GM18499 (cell line): ENCODE measurements around the gene RIPOR3.
"Not testable (repeated sequence)": the region's sequence is repeated elsewhere in the genome, so short reads cannot be mapped to it uniquely, and the experiment has no call there.

Experiments used
- ATAC-seq: cut with Tn5 transposase; IDR thresholded peaks from one replicate; pipeline ENCODE4 v1.9.1; 2021; ENCODE audit warnings: moderate number of reproducible peaks; ENCODE audit not compliant: insufficient read depth, unreplicated experiment

The RIPOR3 gene

DNA sequence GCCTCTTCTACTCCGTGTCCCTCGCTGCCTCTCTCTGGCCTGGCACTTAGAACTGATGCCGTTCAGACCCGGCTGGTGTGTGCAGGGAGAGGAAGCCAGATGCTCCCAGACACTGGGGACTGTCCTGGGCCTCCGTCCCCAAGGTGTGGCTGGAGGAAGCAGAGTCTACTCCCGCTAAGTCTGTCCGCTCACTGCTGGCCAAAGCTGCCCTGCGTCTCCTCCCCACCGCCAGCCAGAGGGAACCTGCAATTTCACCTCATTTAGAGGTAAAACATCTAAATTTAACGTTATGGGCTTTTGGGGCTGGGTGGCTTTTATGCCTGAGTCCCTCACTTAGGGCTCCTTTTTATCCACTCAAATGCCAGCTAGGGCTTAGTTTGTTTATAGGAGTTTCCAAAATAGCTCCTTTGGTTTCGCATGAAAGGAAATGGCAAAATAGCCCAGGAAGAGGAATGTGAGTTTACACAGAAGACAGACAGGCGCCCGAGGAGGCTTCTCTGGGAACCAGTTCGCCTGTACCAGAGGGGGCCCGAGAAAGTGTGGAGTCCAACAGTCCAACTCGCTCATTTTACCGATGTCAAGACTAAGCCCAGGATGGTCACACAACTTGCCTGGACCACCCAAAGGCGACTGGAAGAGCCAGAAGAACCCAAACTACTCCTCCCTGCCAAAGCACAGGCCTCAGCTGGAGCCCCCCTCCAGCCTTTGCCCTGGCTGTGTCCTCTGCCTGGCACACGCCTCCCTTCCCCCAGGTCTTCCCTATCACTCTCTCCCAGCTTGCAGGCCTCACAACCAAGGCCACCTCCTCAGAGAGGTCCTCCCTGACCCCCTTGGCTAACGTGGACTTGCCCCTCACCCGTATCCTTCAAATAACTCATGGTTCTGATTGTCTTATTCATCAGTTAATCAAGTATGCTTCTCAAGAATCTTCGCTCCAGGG, 54.5 kb downstream of the RIPOR3 start:
- ATAC-seq, result no peak

- ATAC-seq, result no peak
Observed at GRCh38 chr20:50635676-50636600, 55.4 kb downstream of the RIPOR3 start.

- ATAC-seq, result no peak
Observed at GRCh38 chr20:50635014-50635557, 56.3 kb downstream of the RIPOR3 start.

DNA sequence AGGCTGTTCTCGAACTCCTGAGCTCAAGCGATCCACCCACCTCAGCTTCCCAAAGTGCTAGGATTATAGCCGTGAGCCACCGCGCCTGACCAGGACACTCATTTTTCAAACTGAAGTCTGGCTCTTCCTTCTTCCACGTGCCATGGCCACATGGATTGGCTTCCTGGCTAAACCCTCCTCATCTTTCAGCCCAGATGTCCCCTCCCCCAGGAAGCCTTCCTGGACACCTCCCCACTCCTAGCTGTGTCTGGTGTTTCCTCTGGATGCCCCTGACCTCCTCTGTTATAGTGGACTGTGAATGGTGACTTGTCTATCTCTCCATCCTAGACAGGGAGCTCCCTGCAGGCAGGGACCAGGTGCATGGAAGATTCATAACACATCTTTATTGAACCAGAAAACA, 57.2 kb downstream of the RIPOR3 start:
- ATAC-seq, result no peak

- no peak for ATAC-seq
Observed at GRCh38 chr20:50633361-50633760, 58.0 kb downstream of the RIPOR3 start.

GRCh38 chr20:50632701-50633100, 58.6 kb downstream of the RIPOR3 start:
- no peak for ATAC-seq

GRCh38 chr20:50632236-50632635, 59.1 kb downstream of the RIPOR3 start:
- no peak for ATAC-seq

- ATAC-seq, result no peak
Observed at GRCh38 chr20:50630578-50631263, 60.6 kb downstream of the RIPOR3 start.

DNA sequence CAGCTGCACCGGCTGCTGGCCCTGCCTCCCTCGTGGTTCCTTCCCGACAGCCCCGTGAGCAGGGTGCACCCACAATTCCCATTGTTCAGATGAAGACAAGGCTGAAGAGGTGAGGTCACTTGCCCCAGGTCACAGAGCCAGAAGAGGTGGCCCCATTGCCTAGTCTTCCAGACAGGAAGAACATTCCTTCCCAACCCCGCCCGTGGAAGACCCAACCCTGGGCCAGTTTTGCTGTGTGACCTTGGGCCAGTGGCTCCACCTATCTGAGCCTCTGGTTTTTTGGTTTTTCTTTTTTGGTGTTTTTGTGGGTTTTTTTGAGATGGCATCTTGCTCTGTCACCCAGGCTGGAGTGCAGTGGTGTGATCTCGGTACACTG, 61.7 kb downstream of the RIPOR3 start:
- ATAC-seq, result no peak

DNA sequence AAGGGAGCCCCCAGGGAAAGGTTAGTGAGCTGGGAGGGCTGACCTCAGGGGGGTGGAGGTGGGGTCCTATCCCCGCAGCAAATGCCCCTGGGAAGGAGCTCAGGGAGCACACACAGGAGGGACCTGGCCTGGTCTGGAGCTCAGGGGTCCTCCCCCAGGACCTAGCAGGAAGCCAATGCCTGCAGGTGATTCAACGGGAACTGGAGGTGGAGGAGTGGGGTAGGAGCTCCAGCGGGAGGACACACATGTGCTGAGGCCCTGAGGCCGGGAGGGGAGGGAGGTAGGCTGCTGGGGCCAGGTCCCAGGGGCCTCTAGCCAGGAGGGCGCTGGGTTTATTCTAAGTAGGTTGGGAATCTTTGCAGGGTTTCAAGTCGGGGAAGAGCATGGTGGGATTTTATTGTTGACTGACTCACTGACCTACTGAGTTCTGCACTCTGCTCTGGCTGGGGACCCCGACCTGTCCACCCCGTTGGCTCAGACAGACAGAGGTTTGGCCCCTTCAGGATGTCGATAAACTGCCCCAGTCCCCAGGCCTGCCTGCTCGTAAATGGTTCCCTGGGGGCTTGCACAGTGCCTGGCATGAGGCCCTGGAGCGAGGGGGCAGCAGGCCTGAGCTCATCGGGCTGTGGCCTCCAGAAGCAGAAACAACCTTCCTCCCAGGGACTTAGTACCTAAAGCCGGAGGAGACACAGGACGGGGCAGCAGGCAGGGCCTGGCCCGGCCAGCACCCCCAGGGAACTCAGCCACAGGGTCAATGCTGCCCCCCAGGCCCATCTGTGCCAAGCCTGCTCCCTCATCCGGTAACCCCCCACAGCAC, 62.3 kb downstream of the RIPOR3 start:
- no peak for ATAC-seq

GRCh38 chr20:50628332-50628731, 63.0 kb downstream of the RIPOR3 start:
- no peak for ATAC-seq

GRCh38 chr20:50627747-50628146, 63.6 kb downstream of the RIPOR3 start:
- ATAC-seq, result no peak

DNA sequence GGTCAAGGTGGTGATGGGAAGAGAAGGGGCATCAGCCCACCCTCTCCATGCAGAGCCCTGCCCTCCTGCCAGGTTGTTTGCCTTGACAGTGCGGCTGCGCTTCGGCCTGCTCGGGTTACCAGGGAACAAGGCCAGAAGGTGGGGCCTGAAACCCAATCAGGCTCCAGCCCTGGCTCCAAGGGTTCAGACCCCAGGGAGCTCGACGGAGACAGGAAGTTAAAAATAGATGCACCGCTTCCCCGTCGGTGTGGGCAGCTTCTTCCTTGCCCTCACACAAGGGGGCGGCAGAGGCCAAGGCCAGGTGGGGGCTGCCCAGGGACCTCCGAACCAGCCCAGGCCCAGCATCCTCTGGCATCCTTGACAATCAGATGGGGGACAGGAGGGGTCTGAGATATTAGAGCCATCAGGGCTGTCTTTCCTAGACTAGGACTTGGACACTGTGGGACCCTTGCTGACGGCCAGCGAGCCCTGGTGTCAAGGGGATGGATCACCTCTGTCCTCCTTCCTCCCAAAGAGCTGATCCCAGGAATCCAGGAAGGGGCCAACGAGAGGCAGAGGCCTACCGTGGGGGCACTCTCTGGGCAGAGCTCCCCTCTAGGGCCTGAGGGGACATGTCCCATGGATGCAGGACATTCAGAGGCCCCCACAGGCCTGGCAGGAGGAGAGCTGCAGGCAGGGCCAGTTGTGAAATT, 65.2 kb downstream of the RIPOR3 start:
- ATAC-seq, result no peak

DNA sequence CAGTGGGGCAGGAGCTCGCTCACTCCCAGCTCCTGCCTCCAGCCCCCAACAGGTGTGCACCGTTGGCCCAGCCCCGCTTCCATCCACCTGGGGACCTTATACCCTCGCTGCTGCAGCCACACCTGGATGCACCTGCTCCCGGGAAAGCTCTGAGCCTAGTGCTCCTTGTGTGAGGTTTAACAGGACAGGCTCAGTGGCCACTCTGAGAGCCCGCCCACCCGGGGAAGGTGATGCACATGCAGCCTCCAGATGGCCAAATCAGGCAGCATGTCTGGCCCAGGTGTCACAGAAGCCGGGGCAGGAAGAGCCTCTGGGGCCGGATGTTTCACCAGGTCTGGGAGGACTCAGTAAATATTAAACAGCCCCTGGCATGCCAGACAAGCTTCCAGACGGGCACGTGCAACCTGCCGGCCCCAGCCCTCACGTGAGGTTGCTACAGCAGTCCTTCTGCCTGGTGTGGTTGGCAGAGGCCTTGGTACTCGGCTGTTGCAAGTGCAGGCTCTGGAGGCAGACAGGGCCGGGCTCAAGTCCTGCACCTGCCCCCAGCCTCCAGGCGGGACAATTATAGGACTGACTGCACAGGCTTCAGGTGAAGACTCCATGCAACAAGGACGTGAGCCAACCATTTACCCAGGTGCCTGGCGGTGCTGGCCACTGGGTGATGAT, 66.9 kb downstream of the RIPOR3 start:
- ATAC-seq, result no peak

- no peak for ATAC-seq
Observed at GRCh38 chr20:50621068-50621665, 70.2 kb downstream of the RIPOR3 start.

GRCh38 chr20:50620459-50620858, 70.9 kb downstream of the RIPOR3 start:
- not testable (repeated sequence) for ATAC-seq

DNA sequence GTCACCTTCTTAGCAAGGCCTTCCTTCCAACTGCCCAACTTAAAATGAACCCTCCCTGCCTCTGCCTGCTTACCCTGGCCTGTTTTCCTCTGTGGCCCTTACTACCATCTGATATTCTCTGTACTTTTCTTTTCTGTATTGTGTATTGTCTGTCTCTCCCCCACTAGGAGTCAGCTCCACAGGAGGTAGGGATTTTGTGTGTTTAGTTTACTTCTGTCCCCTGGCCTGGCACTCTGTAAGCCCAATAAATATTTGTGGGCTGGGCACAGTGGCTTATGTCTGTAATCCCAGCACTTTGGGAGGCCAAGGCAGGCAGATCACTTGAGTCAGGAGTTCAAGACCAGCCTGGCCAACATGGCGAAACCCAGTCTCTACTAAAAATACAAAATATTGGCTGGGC, 72.8 kb downstream of the RIPOR3 start:
- ATAC-seq, result no peak

DNA sequence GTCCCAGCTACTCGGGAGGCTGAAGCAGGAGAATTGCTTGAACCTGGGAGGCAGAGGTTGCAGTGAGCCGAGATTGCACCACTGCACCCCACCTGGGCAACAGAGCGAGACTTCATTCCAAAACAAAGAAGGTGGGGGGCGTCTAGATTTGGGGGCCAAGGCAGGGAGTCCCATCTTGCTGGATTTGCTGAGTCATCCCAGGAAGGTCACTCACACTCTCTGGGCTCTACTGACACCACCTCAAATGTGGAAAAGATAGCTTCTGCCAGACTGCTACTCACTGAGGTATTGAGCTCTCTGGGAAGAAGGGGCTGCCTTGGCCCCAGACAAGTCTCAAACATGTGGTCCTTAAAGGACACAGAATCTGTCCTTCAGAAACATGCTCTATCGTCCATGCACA, 74.3 kb downstream of the RIPOR3 start:
- no peak for ATAC-seq
